GM18907 (cell line): ENCODE data around the gene PRAMEF2.
"Not testable (repeated sequence)": the region's sequence is repeated elsewhere in the genome, so short reads cannot be mapped to it uniquely, and the experiment has no call there.

Experiments
- ATAC-seq: cut with Tn5 transposase; IDR thresholded peaks from one replicate; pipeline ENCODE4 v1.9.1; 2021; ENCODE audit warnings: mild to moderate bottlenecking, moderate library complexity; ENCODE audit not compliant: unreplicated experiment

Gene PRAMEF2

GRCh38 chr1:12856786-12857185 lies at the start of gene PRAMEF2:
Gene PRAMEF2 (plus strand): TSS chr1:12857086. CDS start chr1:12859010, 1,924 bp downstream.
- not testable (repeated sequence) for ATAC-seq

- ATAC-seq, result no peak
These were observed 47.0 kb upstream of the PRAMEF2 start for GRCh38 chr1:12809933-12810332.

- no peak for ATAC-seq
These were observed 46.0 kb upstream of the PRAMEF2 start for GRCh38 chr1:12810691-12811408.

GRCh38 chr1:12811409-12811784 lies 45.5 kb upstream of the PRAMEF2 start:
- no peak for ATAC-seq

- not testable (repeated sequence) for ATAC-seq
These were observed 37.8 kb upstream of the PRAMEF2 start for GRCh38 chr1:12819061-12819460.

- ATAC-seq, result not testable (repeated sequence)
These were observed 25.6 kb upstream of the PRAMEF2 start, which contains the start of gene PRAMEF11 for GRCh38 chr1:12831310-12831709. Gene PRAMEF11 (minus strand): TSS chr1:12831410. CDS start chr1:12828789, 2,621 bp downstream.

GRCh38 chr1:12833251-12833650 lies 23.6 kb upstream of the PRAMEF2 start:
- ATAC-seq, result not testable (repeated sequence)

- ATAC-seq, result not testable (repeated sequence)
These were observed 8.3 kb upstream of the PRAMEF2 start, which contains the start of gene HNRNPCL1 for GRCh38 chr1:12848620-12849019. Gene HNRNPCL1 (minus strand): TSS chr1:12848720. CDS start chr1:12848289, 431 bp downstream.

GRCh38 chr1:12851779-12852178 lies 5.1 kb upstream of the PRAMEF2 start:
- ATAC-seq, result no peak

- ATAC-seq, result not testable (repeated sequence)
These were observed 6.4 kb downstream of the PRAMEF2 start for GRCh38 chr1:12863131-12863880.

- not testable (repeated sequence) for ATAC-seq
These were observed 21.6 kb downstream of the PRAMEF2 start for GRCh38 chr1:12878453-12878852.

GRCh38 chr1:12886101-12886500 lies 29.2 kb downstream of the PRAMEF2 start, which contains the start of gene PRAMEF4:
Gene PRAMEF4 (minus strand): TSS chr1:12886201. CDS start chr1:12883394, 2,807 bp downstream.
- not testable (repeated sequence) for ATAC-seq

- ATAC-seq, result not testable (repeated sequence)
These were observed 41.3 kb downstream of the PRAMEF2 start, which contains the start of gene PRAMEF10 for GRCh38 chr1:12898170-12898569. Gene PRAMEF10 (minus strand): TSS chr1:12898270. CDS start chr1:12895847, 2,423 bp downstream.

GRCh38 chr1:12899186-12899585 lies 42.3 kb downstream of the PRAMEF2 start:
- ATAC-seq, result not testable (repeated sequence)

GRCh38 chr1:12903793-12904572 lies 47.1 kb downstream of the PRAMEF2 start:
- not testable (repeated sequence) for ATAC-seq
